Posterior vena cava (tissue), 2 donors: Measurements from ENCODE around the gene TAF1A. TPM values are rescaled to one million over a fixed set of nuclear protein-coding genes. Genes with fewer than 3 reads are reported as not detected.

Experiments
- DNase-seq: peaks from one replicate; pipeline ENCODE4 v3.0.0-alpha.2; 2020; ENCODE audit warnings: low spot score
- intact Hi-C, 2 donors: fragments of 100-400 bp; cut with DNase I; formaldehyde crosslinking; loops; one replicate each; pipeline versions ENCODE4 v1.14.1 to v1.14.2; 2022 to 2023
- total RNA-seq, 2 donors: library from RNA; stranded (reverse); fragmentation: NEBNext Ultra II Directional; extraction: Animal tissue kit (Norgen Biotek cat#: 25700); gene quantifications; one replicate each; pipeline ENCODE4 v1.2.1, GENCODE V29; 2021
- donor health status: DM: yes; HTN: yes; CAD: no.
- donor health status: DM: yes; HTN: yes; CAD: no.

The TAF1A gene
- total RNA-seq, 2 donors from 2014 or later = 6.1 to 9.0 TPM

GRCh38 chr1:222547260-222547614 is 42.5 kb downstream of the TAF1A start:
- intact Hi-C loops = no loop called here
- DNase-seq = no peak

- DNase-seq = no peak
- intact Hi-C loops = no loop called here
Observed at GRCh38 chr1:222546548-222547259, 43.0 kb downstream of the TAF1A start.

GRCh38 chr1:222546091-222546490 is 43.6 kb downstream of the TAF1A start:
- intact Hi-C loops = no loop called here
- DNase-seq = no peak

GRCh38 chr1:222543817-222544216 is 45.9 kb downstream of the TAF1A start:
- DNase-seq = no peak
- intact Hi-C loops = no loop called here

GRCh38 chr1:222540598-222540995 is 49.1 kb downstream of the TAF1A start:
- DNase-seq = no peak
- intact Hi-C loops = no loop called here

GRCh38 chr1:222539951-222540597 is 49.7 kb downstream of the TAF1A start:
- intact Hi-C loops = no loop called here

GRCh38 chr1:222535455-222535854 is 54.3 kb downstream of the TAF1A start:
- intact Hi-C loops = no loop called here
- no peak for DNase-seq

More at GRCh38 chr1:222539951-222540597, 49.7 kb downstream of the TAF1A start:
- no peak for DNase-seq

GRCh38 chr1:222530852-222531251 is 58.9 kb downstream of the TAF1A start:
- DNase-seq = no peak
- intact Hi-C loops = no loop called here

GRCh38 chr1:222529916-222530315 is 59.8 kb downstream of the TAF1A start:
- intact Hi-C loops = no loop called here

GRCh38 chr1:222529181-222529580 is 60.6 kb downstream of the TAF1A start:
- intact Hi-C loops = no loop called here
- DNase-seq = no peak

More at GRCh38 chr1:222529916-222530315, 59.8 kb downstream of the TAF1A start:
- no peak for DNase-seq

- DNase-seq = no peak
- intact Hi-C loops = no loop called here
Observed at GRCh38 chr1:222525951-222526350, 63.8 kb downstream of the TAF1A start.

- intact Hi-C loops = no loop called here
- DNase-seq = no peak
Observed at GRCh38 chr1:222523852-222524251, 65.9 kb downstream of the TAF1A start.

- DNase-seq = no peak
- intact Hi-C loops = no loop called here
Observed at GRCh38 chr1:222522105-222522915, 67.4 kb downstream of the TAF1A start.

GRCh38 chr1:222521299-222522104 is 68.2 kb downstream of the TAF1A start:
- intact Hi-C loops = no loop called here
- no peak for DNase-seq

Other genes with a start within 250 kb of the TAF1A start
- under 1 TPM; 0.38 to 0.42 TPM for gene HHIPL2, start 41.8 kb downstream of the TAF1A start, total RNA-seq
- gene MIA3, start 28.2 kb upstream of the TAF1A start, total RNA-seq = 10 to 100 TPM; 60.9 to 63.0 TPM
- 100 to 1,000 TPM; 106 to 136 TPM for gene AIDA, start 122.6 kb upstream of the TAF1A start, total RNA-seq
- 10 to 100 TPM; 33.3 to 34.7 TPM for gene BROX, start 122.6 kb upstream of the TAF1A start, total RNA-seq
- gene FAM177B, start 147.3 kb upstream of the TAF1A start, total RNA-seq = not detected
- gene DISP1, start 225.1 kb upstream of the TAF1A start, total RNA-seq = 1 to 10 TPM; 8.0 to 8.8 TPM